Glomerular visceral epithelial cell (primary cell): Measurements from ENCODE around the gene TINAG.

Experiments used
- DNase-seq: peaks from one replicate; pipeline ENCODE4 v3.0.0-alpha.2; 2016; ENCODE audit errors: extremely low spot score

Gene TINAG

DNA sequence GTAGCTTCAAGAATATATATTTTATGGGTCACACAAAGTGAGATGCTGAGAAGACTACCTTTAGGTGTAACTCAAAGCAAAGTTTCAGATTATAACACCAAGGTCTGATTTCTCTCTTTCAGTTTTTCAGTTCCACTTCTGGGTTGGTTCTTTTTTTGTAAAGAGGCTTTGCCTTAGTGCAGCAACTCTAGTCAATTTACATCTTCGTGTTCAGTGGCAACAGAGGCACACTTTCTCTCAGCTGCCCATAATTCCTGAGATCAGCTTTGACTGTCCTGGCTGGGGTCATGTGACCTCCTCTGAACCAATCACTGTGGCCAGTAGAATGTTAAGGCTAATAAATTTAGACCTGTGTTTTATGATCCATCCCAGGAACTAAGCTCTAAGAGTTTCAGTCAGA lies 120.2 kb downstream of the TINAG start:
- no peak for DNase-seq

- DNase-seq, result no peak
Observed at GRCh38 chr6:54431466-54431865, 123.2 kb downstream of the TINAG start.
